CD4-positive, alpha-beta memory T cell (primary cell): ENCODE results near the gene FKBP8. TPM values are rescaled to one million over a fixed set of nuclear protein-coding genes. Genes with fewer than 3 reads are reported as not detected.
A peak's percentile ranks its signal among the peaks of the same experiment; 100 is the strongest.

ENCODE experiments used
- CTCF ChIA-PET: fragments of 350-600 bp; sonication (Branson Sonifier 250); formaldehyde crosslinking; loops from one replicate; lab custom pipeline; 2021; ENCODE audit warnings: inconsistent platforms; ENCODE audit not compliant: partially characterized antibody; lab: Charles Lee
- POLR2A ChIA-PET: fragments of 350-600 bp; sonication (Branson Sonifier 250); formaldehyde crosslinking; loops from one replicate; lab custom pipeline; 2021; ENCODE audit not compliant: partially characterized antibody; lab: Charles Lee
- DNase-seq, 5 donors: peaks; one replicate each; pipeline versions ENCODE4 v3.0.0 to v3.0.0-alpha.2; 2020 to 2022; ENCODE audit warnings: mixed read lengths in 1 of 5
- H3K27ac ChIP-seq: one replicate; pipeline ENCODE4 v1.7.0; 2013; ENCODE audit warnings: low read depth, low read length
- H3K27me3 ChIP-seq: 2 replicates; pipeline ENCODE4 v1.7.0; 2013; ENCODE audit warnings: mild to moderate bottlenecking, low read length, moderate library complexity; ENCODE audit not compliant: insufficient read depth
- H3K36me3 ChIP-seq: 2 replicates; pipeline ENCODE4 v1.7.0; 2013; ENCODE audit warnings: mild to moderate bottlenecking, low read length, moderate library complexity; ENCODE audit not compliant: insufficient read depth
- H3K4me1 ChIP-seq: 2 replicates; pipeline ENCODE4 v1.7.0; 2013; ENCODE audit warnings: mild to moderate bottlenecking, low read length, moderate library complexity; ENCODE audit not compliant: insufficient read depth
- H3K4me3 ChIP-seq, 2 donors: one replicate each; pipeline ENCODE4 v1.7.0; 2013; ENCODE audit warnings: low read length in 2 of 2, mild to moderate bottlenecking in 1 of 2
- H3K9me3 ChIP-seq, 2 donors: one replicate each; pipeline ENCODE4 v1.7.0; 2013; ENCODE audit warnings: low read length in 2 of 2, control low read depth in 1 of 2; ENCODE audit not compliant: control insufficient read depth in 1 of 2
- H3K27ac Mint-ChIP-seq, 7 donors: one replicate each; pipeline ENCODE4 v1.8.0; 2020 to 2021; ENCODE audit warnings: mixed read lengths in 7 of 7, mild to moderate bottlenecking in 6 of 7, inconsistent platforms in 3 of 7, moderate library complexity in 3 of 7
- H3K27me3 Mint-ChIP-seq, 2 donors: one replicate each; pipeline ENCODE4 v1.8.0; 2020 to 2021; ENCODE audit warnings: mixed read lengths in 2 of 2
- H3K36me3 Mint-ChIP-seq, 2 donors: one replicate each; pipeline ENCODE4 v1.8.0; 2020 to 2021; ENCODE audit warnings: mixed read lengths in 2 of 2, inconsistent platforms in 1 of 2, mild to moderate bottlenecking in 1 of 2
- H3K4me1 Mint-ChIP-seq, 4 donors: one replicate each; pipeline ENCODE4 v1.8.0; 2020 to 2021; ENCODE audit warnings: mixed read lengths in 4 of 4, mild to moderate bottlenecking in 1 of 4
- H3K4me3 Mint-ChIP-seq, 8 donors: one replicate each; pipeline ENCODE4 v1.8.0; 2020 to 2021; ENCODE audit warnings: mixed read lengths in 8 of 8, mild to moderate bottlenecking in 7 of 8, moderate library complexity in 6 of 8, inconsistent platforms in 3 of 8
- H3K9me3 Mint-ChIP-seq, 8 donors: one replicate each; pipeline ENCODE4 v1.8.0; 2020 to 2021; ENCODE audit warnings: mixed read lengths in 8 of 8, mild to moderate bottlenecking in 5 of 8, inconsistent platforms in 3 of 8, moderate library complexity in 1 of 8
- intact Hi-C: fragments of 100-400 bp; cut with micrococcal nuclease; formaldehyde crosslinking; loops from one replicate; pipeline ENCODE4 v1.15.1; 2023
- polyA plus RNA-seq, 2 donors: library from polyadenylated mRNA; unstranded; fragments of 300-500 nt; fragmentation: Illumina TruSeq; gene quantifications; one replicate each; pipeline ENCODE4 v1.2.3, GENCODE V29; 2021
- total RNA-seq, 2 experiments: library from RNA; stranded (reverse); gene quantifications; one replicate each; pipeline ENCODE4 v1.2.3, GENCODE V29; 2021

The FKBP8 gene
- total and polyA plus RNA-seq, 4 experiments from 2014 or later: 82.4 to 249 (median 181) TPM

GRCh38 chr19:18576383-18576782 is 33.0 kb upstream of the FKBP8 start:
- peak overlapping the region in 1 of 7 donors; percentile 32 for H3K27ac Mint-ChIP-seq
- peaks cover 30% of the 10 kb centered on the region for H3K36me3 ChIP-seq
- H3K4me1 ChIP-seq: peaks cover 17% of the 10 kb centered on the region
- H3K9me3 ChIP-seq: no peaks in the 10 kb centered on the region
- H3K27me3 Mint-ChIP-seq: no peaks in the 10 kb centered on the region
- H3K4me3 ChIP-seq: no peak overlapping the region
- peak overlapping the region in 1 of 8 donors; percentile 31 for H3K4me3 Mint-ChIP-seq
- H3K9me3 Mint-ChIP-seq: peaks cover 0 to 3% (median 0%) of the 10 kb centered on the region in 8 donors
- H3K27me3 ChIP-seq: no peaks in the 10 kb centered on the region
- DNase-seq: no peak
- CTCF ChIA-PET: interaction anchor here (0.9 kb wide), 1 partner anchor 115 kb away, joined by 3 read pairs; no protein-coding TSS in a partner anchor
- POLR2A ChIA-PET: interaction anchor here (0.9 to 1.4 kb wide), 4 partner anchors 10 to 55 kb away, joined by 3 to 7 read pairs (median 3); partner anchors contain the start of genes ELL, KXD1 and REX1BD
- H3K27ac ChIP-seq: no peak overlapping the region
- intact Hi-C loops: no loop called here
- H3K4me1 Mint-ChIP-seq: peaks cover 8 to 33% (median 19%) of the 10 kb centered on the region in 4 donors
- H3K36me3 Mint-ChIP-seq: peaks cover 29 to 54% of the 10 kb centered on the region in 2 donors

DNA sequence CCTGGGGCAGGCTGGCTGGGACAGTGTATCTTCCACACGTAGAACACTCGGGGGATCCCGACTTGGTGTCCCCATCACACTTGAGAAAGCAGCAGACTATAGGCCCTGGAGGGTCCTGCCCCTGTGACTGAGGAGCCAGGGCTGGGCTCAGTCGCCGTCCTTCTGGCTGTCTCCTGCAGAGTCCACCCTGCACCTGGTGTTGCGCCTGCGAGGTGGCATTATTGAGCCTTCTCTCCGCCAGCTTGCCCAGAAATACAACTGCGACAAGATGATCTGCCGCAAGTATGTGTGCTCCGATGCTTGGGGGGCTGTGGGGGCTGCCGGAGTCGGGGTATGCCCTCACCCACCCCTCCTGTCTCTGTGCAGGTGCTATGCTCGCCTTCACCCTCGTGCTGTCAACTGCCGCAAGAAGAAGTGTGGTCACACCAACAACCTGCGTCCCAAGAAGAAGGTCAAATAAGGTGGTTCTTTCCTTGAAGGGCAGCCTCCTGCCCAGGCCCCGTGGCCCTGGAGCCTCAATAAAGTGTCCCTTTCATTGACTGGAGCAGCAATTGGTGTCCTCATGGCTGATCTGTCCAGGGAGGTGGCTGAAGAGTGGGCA is 31.4 kb upstream of the FKBP8 start:
- H3K36me3 Mint-ChIP-seq: peaks cover 29 to 57% of the 10 kb centered on the region in 2 donors
- POLR2A ChIA-PET: interaction anchor here (4.0 kb wide), 1 partner anchor 13 kb away, joined by 122 read pairs; the partner anchor contains the start of gene REX1BD

DNA sequence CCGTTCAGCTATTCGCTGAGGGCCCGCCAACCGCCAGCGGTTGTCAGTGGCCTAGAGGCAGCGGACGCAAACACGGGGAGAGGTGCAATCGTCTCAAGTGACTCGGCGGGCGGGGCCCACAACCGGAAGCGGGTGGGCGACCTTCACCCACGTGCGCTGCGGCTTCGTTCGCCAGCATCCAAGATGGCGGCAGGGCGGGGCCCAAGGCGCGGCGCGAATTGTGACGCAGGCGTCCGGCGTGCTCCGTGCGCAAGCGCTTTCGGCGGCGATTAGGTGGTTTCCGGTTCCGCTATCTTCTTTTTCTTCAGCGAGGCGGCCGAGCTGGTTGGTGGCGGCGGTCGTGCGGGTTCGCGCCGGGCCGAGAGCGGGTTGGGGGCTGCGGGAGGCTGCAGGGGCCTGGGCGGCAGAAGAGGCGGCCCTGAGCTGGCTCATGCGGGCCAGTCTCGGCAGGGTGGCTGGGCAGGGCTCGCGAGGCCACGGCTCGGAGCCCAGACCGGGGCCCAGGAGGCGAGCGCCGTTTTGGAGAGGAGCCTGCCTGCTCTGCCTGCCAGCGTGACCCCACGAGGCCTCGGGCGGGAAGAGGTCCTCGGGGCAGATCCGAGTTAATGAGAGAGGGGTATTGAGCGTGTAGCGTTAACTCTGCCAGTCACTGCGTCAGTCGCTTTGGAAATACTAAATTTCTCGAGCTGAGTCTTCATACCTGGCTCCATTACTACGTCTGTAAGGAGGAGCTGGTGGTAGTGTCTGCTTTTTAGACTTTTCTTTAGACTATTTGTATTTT is 28.4 kb upstream of the FKBP8 start, which contains the start of gene UBA52:
TSS of gene UBA52 (plus strand) at position 294 of the 781 bp plus-strand sequence. CDS start 1,444 bp downstream, outside the sequence.
- DNase-seq: peak; percentile 98 to 99 (median 99)
- no peaks in the 10 kb centered on the region for H3K27me3 Mint-ChIP-seq
- peaks cover 26% of the 10 kb centered on the region for H3K4me1 ChIP-seq
- H3K27ac Mint-ChIP-seq: peak within 1 kb of the TSS; percentile 97 to 99 (median 98)
- CTCF ChIA-PET: interaction anchor here (0.8 to 5.0 kb wide), 11 partner anchors 15 to 347 kb away, joined by 3 to 53 read pairs (median 5); partner anchors contain the start of genes COPE, DDX49, FKBP8 and KXD1
- POLR2A ChIA-PET: interaction anchor here (0.7 to 6.8 kb wide), 34 partner anchors 9 to 1152 kb away, joined by 3 to 122 read pairs (median 4); partner anchors contain the start of genes COPE, DDX49, ELL and FKBP8
- H3K4me1 Mint-ChIP-seq: peaks cover 12 to 36% (median 22%) of the 10 kb centered on the region in 4 donors
- peak within 1 kb of the TSS; percentile 69 to 92 for H3K4me3 ChIP-seq
- peaks cover 0 to 4% (median 0%) of the 10 kb centered on the region in 8 donors for H3K9me3 Mint-ChIP-seq
- H3K27ac ChIP-seq: peak within 1 kb of the TSS; percentile 97
- no peaks in the 10 kb centered on the region for H3K27me3 ChIP-seq
- intact Hi-C loops: loop anchor here (1.0 to 5.0 kb wide), 6 partner anchors 14 to 348 kb away; partner anchors contain the start of genes COPE, DDX49, ELL and FKBP8
- H3K9me3 ChIP-seq: no peaks in the 10 kb centered on the region
- peaks cover 52% of the 10 kb centered on the region for H3K36me3 ChIP-seq
- H3K36me3 Mint-ChIP-seq: peaks cover 36 to 65% of the 10 kb centered on the region in 2 donors
- H3K4me3 Mint-ChIP-seq: peak within 1 kb of the TSS; percentile 89 to 97 (median 94)

More for the DNA sequence above, 31.4 kb upstream of the FKBP8 start:
- H3K4me3 Mint-ChIP-seq: peak overlapping the region in 2 of 8 donors; percentile 29 to 46
- Histone ChIP-seq H3K27me3 (no peaks in the 10 kb centered on the region), H3K36me3 (peaks cover 30% of the 10 kb centered on the region), H3K27ac (no peak overlapping the region), H3K4me1 (peaks cover 26% of the 10 kb centered on the region), H3K4me3 (no peak overlapping the region), H3K9me3 (no peaks in the 10 kb centered on the region)
- H3K4me1 Mint-ChIP-seq: peaks cover 10 to 36% (median 22%) of the 10 kb centered on the region in 4 donors
- no peak for DNase-seq
- peaks cover 0 to 4% (median 0%) of the 10 kb centered on the region in 8 donors for H3K9me3 Mint-ChIP-seq
- peak overlapping the region in 3 of 7 donors; percentile 51 to 86 (median 58) for H3K27ac Mint-ChIP-seq
- CTCF ChIA-PET: interaction anchor here (4.8 kb wide), 1 partner anchor 13 kb away, joined by 53 read pairs; the partner anchor contains the start of gene REX1BD
- intact Hi-C loops: loop anchor here (5.0 kb wide), 1 partner anchor 97 kb away; no protein-coding TSS in a partner anchor
- no peaks in the 10 kb centered on the region for H3K27me3 Mint-ChIP-seq

DNA sequence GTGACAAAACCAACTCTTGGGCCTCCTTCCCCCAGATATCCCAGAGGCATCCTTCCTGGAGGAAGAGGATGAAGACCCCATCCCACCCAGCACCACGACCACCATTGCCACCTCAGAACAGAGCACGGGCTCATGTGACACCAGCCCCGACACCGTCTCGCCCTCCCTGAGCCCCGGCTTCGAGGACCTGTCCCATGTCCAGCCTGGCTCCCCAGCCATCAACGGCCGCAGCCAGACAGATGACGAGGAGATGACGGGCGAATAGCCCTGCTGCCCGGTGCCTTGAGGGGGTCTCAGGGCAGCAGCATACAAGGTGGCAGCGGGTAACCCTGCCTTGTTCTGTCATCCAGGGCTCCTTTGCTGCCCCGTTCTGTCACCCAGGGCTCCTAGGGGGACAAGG is 25.0 kb upstream of the FKBP8 start:
- H3K36me3 ChIP-seq: peaks cover 44% of the 10 kb centered on the region
- H3K4me1 Mint-ChIP-seq: peaks cover 12 to 24% (median 18%) of the 10 kb centered on the region in 4 donors

DNA sequence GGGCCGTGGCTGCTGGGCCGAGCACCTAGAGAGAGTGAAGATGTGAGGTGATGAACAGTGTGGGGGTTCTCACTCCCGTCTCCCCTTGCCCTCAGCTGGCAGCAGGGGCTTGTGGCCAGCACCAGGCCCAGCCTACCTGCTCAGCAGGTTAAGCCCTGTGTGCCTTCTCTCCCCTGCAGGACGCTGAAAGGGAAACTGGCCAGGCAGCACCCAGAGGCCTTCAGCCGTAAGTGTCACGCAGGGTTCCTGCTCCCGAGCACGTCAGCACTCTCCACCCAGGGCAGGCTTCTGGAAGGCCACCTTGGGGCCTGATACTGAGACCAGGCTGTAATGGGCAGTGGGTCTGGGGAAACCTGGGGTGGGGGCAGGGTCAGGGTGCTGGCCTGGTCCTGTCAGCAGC is 23.6 kb upstream of the FKBP8 start:
- Histone ChIP-seq H3K9me3 (no peaks in the 10 kb centered on the region), H3K4me1 (peaks cover 8% of the 10 kb centered on the region), H3K4me3 (no peak overlapping the region), H3K36me3 (peaks cover 51% of the 10 kb centered on the region), H3K27ac (no peak overlapping the region), H3K27me3 (no peaks in the 10 kb centered on the region)
- Mint-ChIP-seq H3K4me1 (peaks cover 3 to 9% (median 7%) of the 10 kb centered on the region in 4 donors), H3K36me3 (peaks cover 32 to 58% of the 10 kb centered on the region in 2 donors), H3K27ac (peak overlapping the region in 1 of 7 donors; percentile 23), H3K4me3 (no peak overlapping the region), H3K27me3 (no peaks in the 10 kb centered on the region), H3K9me3 (peaks cover 0 to 4% (median 0%) of the 10 kb centered on the region in 8 donors)
- intact Hi-C loops: no loop called here
- CTCF ChIA-PET: interaction anchor here (1.1 to 1.2 kb wide), 2 partner anchors 22 to 47 kb away, joined by 3 read pairs; no protein-coding TSS in a partner anchor
- DNase-seq: no peak
- POLR2A ChIA-PET: interaction anchor here (6.8 kb wide), 1 partner anchor 8 kb away, joined by 97 read pairs; the partner anchor contains the start of gene KXD1

More for the DNA sequence above, 25.0 kb upstream of the FKBP8 start:
- intact Hi-C loops: no loop called here
- H3K4me3 Mint-ChIP-seq: no peak overlapping the region
- H3K36me3 Mint-ChIP-seq: peaks cover 31 to 60% of the 10 kb centered on the region in 2 donors
- H3K27ac Mint-ChIP-seq: peak overlapping the region in 1 of 7 donors; percentile 51
- H3K4me3 ChIP-seq: no peak overlapping the region
- no peak for DNase-seq
- no peaks in the 10 kb centered on the region for H3K27me3 ChIP-seq
- peaks cover 22% of the 10 kb centered on the region for H3K4me1 ChIP-seq
- ChIA-PET CTCF (interaction anchor here (1.2 kb wide), 1 partner anchor 48 kb away, joined by 3 read pairs; no protein-coding TSS in a partner anchor), POLR2A (interaction anchor here (0.9 to 6.8 kb wide), 3 partner anchors 10 to 24 kb away, joined by 4 to 97 read pairs (median 4); partner anchors contain the start of genes KXD1 and REX1BD)
- no peak overlapping the region for H3K27ac ChIP-seq
- peaks cover 0 to 4% (median 0%) of the 10 kb centered on the region in 8 donors for H3K9me3 Mint-ChIP-seq
- H3K27me3 Mint-ChIP-seq: no peaks in the 10 kb centered on the region
- no peaks in the 10 kb centered on the region for H3K9me3 ChIP-seq

DNA sequence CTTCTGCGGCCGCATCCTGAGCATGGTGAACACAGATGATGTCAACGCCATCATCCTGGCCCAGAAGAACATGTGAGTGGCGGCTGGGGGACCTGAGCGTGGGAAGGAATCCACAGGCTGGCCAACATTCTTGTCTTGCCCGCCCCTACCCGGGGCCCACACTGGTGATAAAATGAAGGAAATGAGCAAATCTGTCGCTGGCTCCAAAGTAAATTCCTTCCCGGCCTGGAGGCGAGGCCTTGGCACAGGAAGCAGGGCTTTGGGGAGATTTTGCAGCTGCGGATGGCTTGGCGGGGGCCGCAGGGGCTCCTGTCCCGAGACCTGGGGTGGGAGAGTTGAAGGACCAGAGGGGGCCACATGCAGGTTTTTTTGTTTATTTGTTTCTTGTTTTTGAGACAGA is 18.7 kb upstream of the FKBP8 start:
- no peak overlapping the region for H3K4me3 ChIP-seq
- H3K27ac Mint-ChIP-seq: peak overlapping the region in 1 of 7 donors; percentile 31
- intact Hi-C loops: no loop called here
- CTCF ChIA-PET: no interaction called here
- H3K27ac ChIP-seq: no peak overlapping the region
- peaks cover 9 to 35% (median 17%) of the 10 kb centered on the region in 4 donors for H3K4me1 Mint-ChIP-seq
- no peak for DNase-seq
- H3K36me3 ChIP-seq: peaks cover 36% of the 10 kb centered on the region
- H3K4me1 ChIP-seq: peaks cover 23% of the 10 kb centered on the region
- no peaks in the 10 kb centered on the region for H3K27me3 ChIP-seq
- POLR2A ChIA-PET: interaction anchor here (1.0 to 1.5 kb wide), 2 partner anchors 9 to 40 kb away, joined by 3 to 5 read pairs; partner anchors contain the start of genes ELL and UBA52
- no peaks in the 10 kb centered on the region for H3K27me3 Mint-ChIP-seq
- H3K9me3 Mint-ChIP-seq: no peaks in the 10 kb centered on the region
- H3K36me3 Mint-ChIP-seq: peaks cover 16 to 43% of the 10 kb centered on the region in 2 donors
- no peaks in the 10 kb centered on the region for H3K9me3 ChIP-seq
- no peak overlapping the region for H3K4me3 Mint-ChIP-seq
